ENCODE measurements around the gene SCAPER. TPM values are rescaled to one million over a fixed set of nuclear protein-coding genes. Genes with fewer than 3 reads are reported as not detected.

Gene SCAPER
- total RNA-seq, 1 experiment from 2014 or later: 14.7 TPM

DNA sequence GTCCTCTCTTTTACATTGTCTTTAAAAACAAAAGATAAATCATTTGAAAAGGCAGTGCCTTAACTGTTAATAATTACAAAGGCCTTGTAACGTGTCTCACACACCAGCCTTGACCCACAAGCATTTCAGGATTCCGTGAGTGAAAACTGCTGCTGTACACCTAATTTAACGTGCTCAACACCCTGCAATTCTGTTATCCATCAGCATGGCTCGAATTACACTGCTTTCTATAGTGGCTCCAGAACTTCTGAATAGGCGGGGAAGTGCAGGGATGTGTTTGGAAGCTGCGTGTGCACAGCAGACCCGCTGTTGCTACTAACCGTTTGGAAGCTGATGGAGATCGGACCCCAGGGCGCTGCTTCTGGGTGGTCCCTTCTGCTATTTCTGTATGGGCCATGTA lies 584.0 kb downstream of the SCAPER start:
- RAD21 ChIA-PET (ENCODE audit: low non-redundant PET in 1 of 2, low total read pairs in 2 of 2, uncharacterized antibody in 2 of 2, unreplicated experiment in 2 of 2): no interaction called here
- H3K36me3 ChIP-seq (ENCODE audit: control insufficient read depth in 1 of 2, insufficient read depth in 2 of 2, low read length in 2 of 2): no peaks in the 10 kb centered on the region
- TF ChIP-seq POLR2AphosphoS5 (IDR thresholded peaks at IDR 0.05; ENCODE audit: low read depth, low read length): no peak
- TF ChIP-seq SP1 (IDR thresholded peaks at IDR 0.05; ENCODE audit: low read depth): no peak
- TF ChIP-seq, protein P1, sequence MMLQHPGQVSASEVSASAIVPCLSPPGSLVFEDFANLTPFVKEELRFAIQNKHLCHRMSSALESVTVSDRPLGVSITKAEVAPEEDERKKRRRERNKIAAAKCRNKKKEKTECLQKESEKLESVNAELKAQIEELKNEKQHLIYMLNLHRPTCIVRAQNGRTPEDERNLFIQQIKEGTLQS (IDR thresholded peaks at IDR 0.05): no peak
- no peak for TF ChIP-seq EZH2 (IDR thresholded peaks at IDR 0.05)
- no peak for TF ChIP-seq FOSL1 (IDR thresholded peaks at IDR 0.05; ENCODE audit: low read depth)
- TF ChIP-seq ZNF274 (IDR thresholded peaks at IDR 0.05; ENCODE audit: low read depth, low read length): no peak
- no peak for TF ChIP-seq YY1 (IDR thresholded peaks at IDR 0.05; ENCODE audit: extremely low read depth, insufficient replicate concordance, low read depth, low read length)
- no peak for TF ChIP-seq SIN3A (IDR thresholded peaks at IDR 0.05; ENCODE audit: low read depth)
- TF ChIP-seq CEBPB (IDR thresholded peaks at IDR 0.05; ENCODE audit: low read depth): no peak
- no peak for TF ChIP-seq ELF1 (IDR thresholded peaks at IDR 0.05; ENCODE audit: borderline replicate concordance, low read depth)
- TF ChIP-seq TCF7L2 (IDR thresholded peaks at IDR 0.05; ENCODE audit: borderline replicate concordance, extremely low read depth, insufficient read depth, insufficient read length): no peak
- no peak for TF ChIP-seq POLR2A (IDR thresholded peaks at IDR 0.05; ENCODE audit: borderline replicate concordance, extremely low read depth, insufficient read depth, insufficient read length)
- TF ChIP-seq, protein P2, sequence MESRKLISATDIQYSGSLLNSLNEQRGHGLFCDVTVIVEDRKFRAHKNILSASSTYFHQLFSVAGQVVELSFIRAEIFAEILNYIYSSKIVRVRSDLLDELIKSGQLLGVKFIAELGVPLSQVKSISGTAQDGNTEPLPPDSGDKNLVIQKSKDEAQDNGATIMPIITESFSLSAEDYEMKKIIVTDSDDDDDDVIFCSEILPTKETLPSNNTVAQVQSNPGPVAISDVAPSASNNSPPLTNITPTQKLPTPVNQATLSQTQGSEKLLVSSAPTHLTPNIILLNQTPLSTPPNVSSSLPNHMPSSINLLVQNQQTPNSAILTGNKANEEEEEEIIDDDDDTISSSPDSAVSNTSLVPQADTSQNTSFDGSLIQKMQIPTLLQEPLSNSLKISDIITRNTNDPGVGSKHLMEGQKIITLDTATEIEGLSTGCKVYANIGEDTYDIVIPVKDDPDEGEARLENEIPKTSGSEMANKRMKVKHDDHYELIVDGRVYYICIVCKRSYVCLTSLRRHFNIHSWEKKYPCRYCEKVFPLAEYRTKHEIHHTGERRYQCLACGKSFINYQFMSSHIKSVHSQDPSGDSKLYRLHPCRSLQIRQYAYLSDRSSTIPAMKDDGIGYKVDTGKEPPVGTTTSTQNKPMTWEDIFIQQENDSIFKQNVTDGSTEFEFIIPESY (IDR thresholded peaks at IDR 0.05; ENCODE audit: extremely low read depth, insufficient replicate concordance, low read length): no peak
- TF ChIP-seq EGR1 (IDR thresholded peaks at IDR 0.05; ENCODE audit: low read depth): no peak
- no peak for TF ChIP-seq RAD21 (IDR thresholded peaks at IDR 0.05; ENCODE audit: low read depth)
- no peak for DNase-seq (ENCODE audit: low read depth, low spot score)
- no peaks in the 10 kb centered on the region for H3K79me2 ChIP-seq (ENCODE audit: insufficient read depth, low read length)
- H3K9me2 ChIP-seq (ENCODE audit: insufficient read depth): no peaks in the 10 kb centered on the region
- no peak overlapping the region for H2AFZ ChIP-seq (ENCODE audit: low read depth, low read length, poor library complexity, severe bottlenecking)
- no peak for ATAC-seq
- H3K4me2 ChIP-seq (ENCODE audit: low read length): no peak overlapping the region
- no peak overlapping the region for H3K27ac ChIP-seq (ENCODE audit: low read depth, low read length)
- no peaks in the 10 kb centered on the region for H3K4me1 ChIP-seq (ENCODE audit: control insufficient read depth in 1 of 2, insufficient read depth in 2 of 2, low read length in 2 of 2)
- POLR2A ChIA-PET: no interaction called here
- H3K27me3 ChIP-seq (ENCODE audit: insufficient read depth, low read length): no peaks in the 10 kb centered on the region
- no peaks in the 10 kb centered on the region for H3K9me3 ChIP-seq (ENCODE audit: control insufficient read depth in 1 of 2, insufficient read depth in 1 of 2, low read depth in 1 of 2, low read length in 2 of 2)
- no peak overlapping the region for H3K9ac ChIP-seq (ENCODE audit: low read length)
- CTCF ChIA-PET: no interaction called here
- intact Hi-C loops (cut with micrococcal nuclease): no loop called here
- no TSS peak for BruUV-seq (replicated peaks)
- H3K4me3 ChIP-seq (replicated peaks in 1 of 2; ENCODE audit: low read depth in 1 of 2, low read length in 2 of 2): no peak overlapping the region
- no peaks in the 10 kb centered on the region for H4K20me1 ChIP-seq (ENCODE audit: insufficient read depth)

Measured in HCT116 (cell line).